ENCODE measurements around the gene PEX10.
"Not testable (repeated sequence)": the region's sequence is repeated elsewhere in the genome, so short reads cannot be mapped to it uniquely, and the experiment has no call there.

The PEX10 gene

GRCh38 chr1:2412395-2412772 lies at the start of gene PEX10:
Gene PEX10, minus strand, starts transcription at chr1:2412564. Its CDS starts 62 bp downstream, at chr1:2412502.
- DNase-seq (ENCODE audit: low spot score), result peak; percentile 90

- no peak for DNase-seq (ENCODE audit: low spot score)
These were observed 48.8 kb upstream of the PEX10 start for GRCh38 chr1:2460996-2461751.

GRCh38 chr1:2460203-2460602 lies 47.8 kb upstream of the PEX10 start:
- DNase-seq (ENCODE audit: low spot score), result no peak

- DNase-seq (ENCODE audit: low spot score), result no peak
These were observed 47.4 kb upstream of the PEX10 start for GRCh38 chr1:2459757-2460156.

GRCh38 chr1:2459102-2459753 lies 46.9 kb upstream of the PEX10 start:
- not testable (repeated sequence) for DNase-seq (ENCODE audit: low spot score)

GRCh38 chr1:2458687-2459086 lies 46.3 kb upstream of the PEX10 start:
- no peak for DNase-seq (ENCODE audit: low spot score)

GRCh38 chr1:2457444-2457843 lies 45.1 kb upstream of the PEX10 start:
- no peak for DNase-seq (ENCODE audit: low spot score)

GRCh38 chr1:2455757-2456156 lies 43.4 kb upstream of the PEX10 start:
- DNase-seq (ENCODE audit: low spot score), result no peak

- DNase-seq (ENCODE audit: low spot score), result no peak
These were observed 41.9 kb upstream of the PEX10 start for GRCh38 chr1:2454227-2454626.

GRCh38 chr1:2452932-2453315 lies 40.6 kb upstream of the PEX10 start:
- no peak for DNase-seq (ENCODE audit: low spot score)

- DNase-seq (ENCODE audit: low spot score), result no peak
These were observed 40.0 kb upstream of the PEX10 start for GRCh38 chr1:2452201-2452931.

GRCh38 chr1:2451741-2452140 lies 39.4 kb upstream of the PEX10 start:
- DNase-seq (ENCODE audit: low spot score), result no peak

- no peak for DNase-seq (ENCODE audit: low spot score)
These were observed 37.5 kb upstream of the PEX10 start for GRCh38 chr1:2449636-2450454.

- DNase-seq (ENCODE audit: low spot score), result no peak
These were observed 35.7 kb upstream of the PEX10 start for GRCh38 chr1:2448098-2448445.

GRCh38 chr1:2447276-2448097 lies 35.1 kb upstream of the PEX10 start:
- DNase-seq (ENCODE audit: low spot score), result no peak

- no peak for DNase-seq (ENCODE audit: low spot score)
These were observed 34.5 kb upstream of the PEX10 start for GRCh38 chr1:2446861-2447260.

GRCh38 chr1:2446394-2446793 lies 34.0 kb upstream of the PEX10 start:
- no peak for DNase-seq (ENCODE audit: low spot score)

GRCh38 chr1:2445823-2446215 lies 33.5 kb upstream of the PEX10 start:
- DNase-seq (ENCODE audit: low spot score), result no peak

GRCh38 chr1:2445162-2445822 lies 32.9 kb upstream of the PEX10 start:
- DNase-seq (ENCODE audit: low spot score), result no peak

- no peak for DNase-seq (ENCODE audit: low spot score)
These were observed 31.8 kb upstream of the PEX10 start for GRCh38 chr1:2444138-2444591.
